Type B pancreatic cell (in vitro differentiated cells): ENCODE measurements around the gene SCN8A. TPM values are rescaled to one million over a fixed set of nuclear protein-coding genes. Genes with fewer than 3 reads are reported as not detected.

Source experiments
- DNase-seq: peaks from one replicate; pipeline ENCODE4 v3.0.0; 2021; ENCODE audit warnings: mixed read lengths; ENCODE audit not compliant: unreplicated experiment; ENCODE audit errors: extremely low spot score
- H3K27ac Mint-ChIP-seq: 2 replicates; pipeline ENCODE4 v1.8.0; 2021; ENCODE audit warnings: mild to moderate bottlenecking, mixed read lengths
- H3K27me3 Mint-ChIP-seq: 2 replicates; pipeline ENCODE4 v1.8.0; 2021; ENCODE audit warnings: mixed read lengths
- H3K36me3 Mint-ChIP-seq: 2 replicates; pipeline ENCODE4 v1.8.0; 2021; ENCODE audit warnings: mixed read lengths
- H3K4me1 Mint-ChIP-seq: one replicate; pipeline ENCODE4 v1.8.0; 2021; ENCODE audit warnings: mixed read lengths; ENCODE audit not compliant: unreplicated experiment
- H3K4me3 Mint-ChIP-seq: 2 replicates; pipeline ENCODE4 v1.8.0; 2021; ENCODE audit warnings: mild to moderate bottlenecking, mixed read lengths
- H3K9me3 Mint-ChIP-seq: 2 replicates; pipeline ENCODE4 v1.8.0; 2021; ENCODE audit warnings: mixed read lengths
- total RNA-seq: library from RNA; stranded (reverse); gene quantifications from 2 replicates; pipeline ENCODE4 v1.2.1, GENCODE V29; 2021; ENCODE audit warnings: low replicate concordance
- TF ChIP-seq, protein P1 (sequence below): fragments of 200-600 bp; sonication (generic); conservative IDR thresholded peaks from 2 replicates; pipeline ENCODE4 v1.5.0; 2021; ENCODE audit warnings: antibody characterized with exemption, mild to moderate bottlenecking

SCN8A gene
- total RNA-seq, 1 donor from 2014 or later: 3.9 TPM

DNA sequence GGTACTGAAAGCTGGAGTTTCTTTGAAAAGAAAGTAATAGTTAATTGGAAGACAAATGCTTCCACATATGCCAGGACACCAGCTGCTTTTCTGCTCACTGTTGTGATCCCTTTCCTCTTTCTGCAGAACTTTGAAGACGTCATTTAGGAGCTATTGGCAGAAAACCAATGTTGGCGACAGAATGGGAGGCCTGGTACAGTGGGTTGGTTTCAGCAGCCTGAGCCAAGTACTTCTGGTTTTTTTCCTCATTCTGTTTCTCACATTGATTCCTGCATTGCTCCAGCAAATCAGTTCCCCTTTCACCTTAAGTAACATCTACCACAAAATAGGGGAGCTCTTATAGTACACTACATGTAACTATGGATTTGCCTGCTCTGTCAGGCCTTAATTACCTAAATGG is 160.6 kb downstream of the SCN8A start:
- no peak for DNase-seq
- no peak overlapping the region for H3K27ac Mint-ChIP-seq
- H3K4me3 Mint-ChIP-seq: no peak overlapping the region
- no peaks in the 10 kb centered on the region for H3K9me3 Mint-ChIP-seq
- peaks cover 4% of the 10 kb centered on the region for H3K4me1 Mint-ChIP-seq
- H3K27me3 Mint-ChIP-seq: no peaks in the 10 kb centered on the region
- H3K36me3 Mint-ChIP-seq: no peaks in the 10 kb centered on the region
- TF ChIP-seq, protein P1, sequence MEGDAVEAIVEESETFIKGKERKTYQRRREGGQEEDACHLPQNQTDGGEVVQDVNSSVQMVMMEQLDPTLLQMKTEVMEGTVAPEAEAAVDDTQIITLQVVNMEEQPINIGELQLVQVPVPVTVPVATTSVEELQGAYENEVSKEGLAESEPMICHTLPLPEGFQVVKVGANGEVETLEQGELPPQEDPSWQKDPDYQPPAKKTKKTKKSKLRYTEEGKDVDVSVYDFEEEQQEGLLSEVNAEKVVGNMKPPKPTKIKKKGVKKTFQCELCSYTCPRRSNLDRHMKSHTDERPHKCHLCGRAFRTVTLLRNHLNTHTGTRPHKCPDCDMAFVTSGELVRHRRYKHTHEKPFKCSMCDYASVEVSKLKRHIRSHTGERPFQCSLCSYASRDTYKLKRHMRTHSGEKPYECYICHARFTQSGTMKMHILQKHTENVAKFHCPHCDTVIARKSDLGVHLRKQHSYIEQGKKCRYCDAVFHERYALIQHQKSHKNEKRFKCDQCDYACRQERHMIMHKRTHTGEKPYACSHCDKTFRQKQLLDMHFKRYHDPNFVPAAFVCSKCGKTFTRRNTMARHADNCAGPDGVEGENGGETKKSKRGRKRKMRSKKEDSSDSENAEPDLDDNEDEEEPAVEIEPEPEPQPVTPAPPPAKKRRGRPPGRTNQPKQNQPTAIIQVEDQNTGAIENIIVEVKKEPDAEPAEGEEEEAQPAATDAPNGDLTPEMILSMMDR: no peak

DNA sequence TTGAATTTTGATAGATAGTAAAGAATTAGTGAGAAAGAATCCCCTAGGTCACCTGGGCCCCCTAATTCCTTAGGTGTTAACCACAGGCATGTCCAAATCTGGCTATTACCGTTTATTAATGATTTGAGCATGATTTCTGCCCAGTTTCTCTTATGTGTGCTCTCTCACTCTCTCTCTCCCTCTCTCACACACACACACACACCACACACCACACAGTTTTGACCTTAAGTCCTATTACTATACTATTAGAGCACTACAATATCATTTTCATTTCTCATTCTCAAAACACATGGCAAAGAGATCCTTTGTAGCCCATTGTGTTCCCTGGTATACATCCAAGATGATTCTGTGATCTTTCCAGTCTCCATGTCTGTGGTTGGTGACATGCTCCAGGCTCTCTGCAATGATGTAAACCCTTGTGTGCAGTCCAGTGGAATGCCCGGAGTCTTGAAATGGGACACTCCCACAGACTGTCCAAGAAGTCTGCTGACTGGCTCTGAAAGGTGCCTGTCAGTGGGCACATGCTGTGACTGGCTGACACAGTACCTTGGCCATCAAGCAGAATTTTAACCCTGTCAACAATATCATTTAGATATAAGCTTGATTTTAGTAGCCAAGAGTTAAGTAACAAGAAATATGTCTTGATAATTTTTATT is 161.3 kb downstream of the SCN8A start:
- H3K27ac Mint-ChIP-seq: no peak overlapping the region
- no peaks in the 10 kb centered on the region for H3K27me3 Mint-ChIP-seq
- TF ChIP-seq, protein P1: no peak
- no peak overlapping the region for H3K4me3 Mint-ChIP-seq
- no peak for DNase-seq
- H3K36me3 Mint-ChIP-seq: no peaks in the 10 kb centered on the region
- H3K4me1 Mint-ChIP-seq: peaks cover 4% of the 10 kb centered on the region
- no peaks in the 10 kb centered on the region for H3K9me3 Mint-ChIP-seq

DNA sequence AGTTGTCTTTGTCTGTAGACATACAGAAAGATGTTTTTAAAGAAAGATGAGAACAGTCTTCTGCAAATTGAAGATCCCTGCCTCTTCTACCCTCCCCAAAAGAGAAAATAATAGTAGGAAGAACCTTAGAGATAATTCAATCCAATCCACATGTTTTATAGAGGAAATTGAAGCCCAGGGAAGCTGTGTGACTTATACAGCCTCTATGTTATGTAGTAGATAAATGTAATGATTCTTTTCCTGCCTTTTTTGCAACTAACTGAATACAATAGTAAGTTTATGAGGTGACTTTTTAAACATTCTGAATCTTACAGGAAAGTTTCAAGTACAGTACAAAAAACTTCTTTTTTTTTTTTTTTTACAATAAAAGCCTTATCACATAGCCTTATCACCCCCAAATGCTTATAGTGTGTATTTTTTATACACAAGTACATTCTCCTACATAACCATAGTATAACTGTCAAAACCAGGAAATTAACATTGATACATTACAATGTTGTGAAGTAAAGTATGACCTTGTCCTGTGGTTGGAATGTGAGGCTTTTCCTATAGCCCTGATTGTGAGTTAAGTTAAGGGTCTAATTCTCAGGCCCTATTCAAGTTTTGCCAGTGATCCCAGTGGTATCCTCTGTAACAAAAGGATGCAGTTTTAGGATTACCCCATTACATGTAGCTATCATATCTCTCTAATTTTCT is 163.1 kb downstream of the SCN8A start:
- Mint-ChIP-seq H3K4me3 (no peak overlapping the region), H3K27me3 (no peaks in the 10 kb centered on the region), H3K27ac (no peak overlapping the region), H3K9me3 (no peaks in the 10 kb centered on the region), H3K4me1 (peaks cover 4% of the 10 kb centered on the region), H3K36me3 (no peaks in the 10 kb centered on the region)
- TF ChIP-seq, protein P1: no peak
- DNase-seq: no peak

DNA sequence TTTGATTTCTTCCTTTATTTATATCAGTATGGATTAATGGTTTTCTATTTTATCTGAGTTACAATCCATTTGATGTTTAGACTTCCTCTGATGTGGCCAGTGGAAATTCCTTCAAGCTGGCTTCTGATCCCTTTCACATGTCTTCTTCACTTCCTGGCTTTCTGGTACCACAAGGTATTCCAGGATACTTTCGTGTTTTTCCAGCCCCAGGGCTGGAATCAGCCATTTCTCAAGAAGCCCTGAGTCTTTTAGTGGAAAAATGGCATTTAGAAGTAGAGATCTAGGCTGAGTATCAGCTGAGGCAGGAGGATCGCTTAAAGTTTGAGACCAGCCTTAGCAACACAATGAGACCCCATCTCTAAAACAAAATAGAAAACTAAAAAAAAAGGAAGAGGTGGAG is 164.2 kb downstream of the SCN8A start:
- H3K9me3 Mint-ChIP-seq: no peaks in the 10 kb centered on the region
- no peak overlapping the region for H3K27ac Mint-ChIP-seq
- no peak for DNase-seq
- H3K27me3 Mint-ChIP-seq: no peaks in the 10 kb centered on the region
- no peaks in the 10 kb centered on the region for H3K36me3 Mint-ChIP-seq
- H3K4me3 Mint-ChIP-seq: no peak overlapping the region
- TF ChIP-seq, protein P1: no peak
- peaks cover 4% of the 10 kb centered on the region for H3K4me1 Mint-ChIP-seq

GRCh38 chr12:51759175-51759574 is 168.1 kb downstream of the SCN8A start:
- Mint-ChIP-seq H3K9me3 (no peaks in the 10 kb centered on the region), H3K4me3 (no peak overlapping the region), H3K4me1 (no peaks in the 10 kb centered on the region)

More at GRCh38 chr12:51759175-51759574, 168.1 kb downstream of the SCN8A start:
- Mint-ChIP-seq H3K36me3 (no peaks in the 10 kb centered on the region), H3K27me3 (no peaks in the 10 kb centered on the region), H3K27ac (no peak overlapping the region)
- no peak for DNase-seq
- TF ChIP-seq, protein P1: no peak
